ENCODE results near the gene ST3GAL5.

The ST3GAL5 gene

DNA sequence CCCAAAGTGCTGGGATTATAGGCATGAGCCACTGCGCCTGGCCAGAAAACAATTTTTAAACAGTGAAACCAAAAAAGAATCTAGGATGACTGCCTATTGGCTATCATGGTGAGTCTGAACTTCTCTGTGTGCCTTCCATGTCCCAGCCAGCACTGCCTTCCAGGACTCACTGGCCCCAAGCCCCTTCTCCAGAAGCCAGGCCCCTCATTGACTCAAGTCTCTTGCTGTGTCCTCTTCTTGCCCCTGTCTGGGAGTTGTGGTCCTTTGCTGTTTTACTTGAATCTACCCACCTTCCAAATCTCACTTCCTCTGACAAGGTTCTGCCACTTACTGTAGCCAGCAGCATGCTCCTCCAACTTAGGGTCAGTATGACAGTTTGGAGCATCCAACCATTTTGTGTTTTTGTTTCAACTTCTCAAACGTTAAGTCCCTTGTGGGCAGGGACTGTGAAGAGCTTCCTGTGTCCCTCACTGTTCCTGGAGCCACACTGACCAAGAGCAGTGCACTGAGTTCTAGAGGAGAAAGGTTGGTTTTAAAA, 41.7 kb downstream of the ST3GAL5 start:
- no peaks in the 10 kb centered on the region for H3K9me3 ChIP-seq

DNA sequence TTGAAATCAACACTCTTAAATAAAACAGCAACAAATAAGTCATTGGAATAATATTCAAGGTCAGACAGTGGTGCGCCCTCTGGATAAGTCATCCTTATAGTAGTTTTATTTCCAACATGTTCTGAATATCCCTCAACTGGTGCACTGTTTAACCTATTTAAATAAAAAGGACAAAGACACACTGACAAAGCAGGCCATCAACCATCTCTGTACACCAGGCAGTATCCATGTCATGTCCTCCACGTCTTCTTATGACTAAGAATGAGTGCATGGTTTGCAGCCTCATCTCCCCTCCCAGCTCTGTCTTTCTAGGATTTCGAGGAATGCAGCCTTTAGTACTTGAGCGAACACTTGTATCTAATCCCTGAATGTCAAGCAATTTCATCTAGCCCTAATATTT, 42.4 kb downstream of the ST3GAL5 start:
- Histone ChIP-seq H3K9me3 (no peaks in the 10 kb centered on the region), H3K4me1 (no peaks in the 10 kb centered on the region), H3K4me3 (ENCODE audit: low read depth, low read length) (no peak overlapping the region), H3K27me3 (no peaks in the 10 kb centered on the region), H3K36me3 (no peaks in the 10 kb centered on the region)
- TF ChIP-seq, protein P1, sequence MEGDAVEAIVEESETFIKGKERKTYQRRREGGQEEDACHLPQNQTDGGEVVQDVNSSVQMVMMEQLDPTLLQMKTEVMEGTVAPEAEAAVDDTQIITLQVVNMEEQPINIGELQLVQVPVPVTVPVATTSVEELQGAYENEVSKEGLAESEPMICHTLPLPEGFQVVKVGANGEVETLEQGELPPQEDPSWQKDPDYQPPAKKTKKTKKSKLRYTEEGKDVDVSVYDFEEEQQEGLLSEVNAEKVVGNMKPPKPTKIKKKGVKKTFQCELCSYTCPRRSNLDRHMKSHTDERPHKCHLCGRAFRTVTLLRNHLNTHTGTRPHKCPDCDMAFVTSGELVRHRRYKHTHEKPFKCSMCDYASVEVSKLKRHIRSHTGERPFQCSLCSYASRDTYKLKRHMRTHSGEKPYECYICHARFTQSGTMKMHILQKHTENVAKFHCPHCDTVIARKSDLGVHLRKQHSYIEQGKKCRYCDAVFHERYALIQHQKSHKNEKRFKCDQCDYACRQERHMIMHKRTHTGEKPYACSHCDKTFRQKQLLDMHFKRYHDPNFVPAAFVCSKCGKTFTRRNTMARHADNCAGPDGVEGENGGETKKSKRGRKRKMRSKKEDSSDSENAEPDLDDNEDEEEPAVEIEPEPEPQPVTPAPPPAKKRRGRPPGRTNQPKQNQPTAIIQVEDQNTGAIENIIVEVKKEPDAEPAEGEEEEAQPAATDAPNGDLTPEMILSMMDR (IDR thresholded peaks at IDR 0.05; ENCODE audit: low read depth, low read length): no peak
- no peak for DNase-seq

More for the DNA sequence above, 41.7 kb downstream of the ST3GAL5 start:
- Histone ChIP-seq H3K4me3 (ENCODE audit: low read depth, low read length) (no peak overlapping the region), H3K36me3 (no peaks in the 10 kb centered on the region), H3K4me1 (no peaks in the 10 kb centered on the region), H3K27me3 (no peaks in the 10 kb centered on the region)
- no peak for DNase-seq
- TF ChIP-seq, protein P1 (IDR thresholded peaks at IDR 0.05; ENCODE audit: low read depth, low read length): no peak

DNA sequence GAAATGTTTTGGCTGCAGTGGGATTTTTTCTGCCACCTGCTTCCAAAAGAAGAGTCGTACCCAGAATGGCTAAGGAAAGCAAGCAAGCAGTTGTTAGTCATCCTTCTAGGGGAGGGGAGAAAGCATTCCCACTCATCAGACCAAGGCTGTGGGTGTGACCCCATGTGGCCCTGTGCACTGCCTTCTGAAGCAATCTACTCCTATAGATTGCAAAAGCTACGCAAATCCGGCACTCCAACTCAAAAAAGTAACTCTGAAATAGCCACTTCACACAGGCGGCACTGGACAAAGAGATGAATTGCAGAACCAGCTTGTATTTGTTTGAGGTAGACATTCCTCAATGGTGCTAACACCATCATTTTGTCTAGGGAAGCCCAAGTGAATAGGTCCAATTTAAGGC, 44.3 kb downstream of the ST3GAL5 start:
- Histone ChIP-seq H3K4me1 (no peaks in the 10 kb centered on the region), H3K9me3 (no peaks in the 10 kb centered on the region), H3K36me3 (no peaks in the 10 kb centered on the region), H3K4me3 (ENCODE audit: low read depth, low read length) (no peak overlapping the region), H3K27me3 (no peaks in the 10 kb centered on the region)
- no peak for DNase-seq
- TF ChIP-seq, protein P1 (IDR thresholded peaks at IDR 0.05; ENCODE audit: low read depth, low read length): no peak

DNA sequence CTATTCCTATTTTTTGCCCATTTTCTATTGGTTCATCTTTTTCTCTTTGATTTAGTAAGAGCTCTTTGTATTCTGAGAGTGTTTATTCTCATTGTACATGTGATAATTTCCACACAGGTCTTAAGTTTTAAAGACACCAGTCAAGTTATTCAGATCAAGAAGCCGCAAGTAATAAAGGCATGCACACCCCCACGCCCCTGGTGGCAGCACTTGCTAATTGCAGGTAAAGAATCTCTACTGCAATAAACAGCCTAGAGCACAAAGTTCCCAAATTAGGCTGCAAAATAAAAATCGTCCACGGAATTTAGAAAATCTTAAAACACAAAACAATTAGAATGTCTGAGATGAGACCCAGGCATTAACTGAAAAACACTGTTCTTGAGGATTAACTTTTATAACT, 45.2 kb downstream of the ST3GAL5 start:
- no peak overlapping the region for H3K4me3 ChIP-seq (ENCODE audit: low read depth, low read length)
- TF ChIP-seq, protein P1 (IDR thresholded peaks at IDR 0.05; ENCODE audit: low read depth, low read length): peak; percentile 56
- peak; percentile 13 for DNase-seq
- H3K27me3 ChIP-seq: no peaks in the 10 kb centered on the region
- H3K4me1 ChIP-seq: no peaks in the 10 kb centered on the region
- H3K9me3 ChIP-seq: no peaks in the 10 kb centered on the region
- H3K36me3 ChIP-seq: no peaks in the 10 kb centered on the region

DNA sequence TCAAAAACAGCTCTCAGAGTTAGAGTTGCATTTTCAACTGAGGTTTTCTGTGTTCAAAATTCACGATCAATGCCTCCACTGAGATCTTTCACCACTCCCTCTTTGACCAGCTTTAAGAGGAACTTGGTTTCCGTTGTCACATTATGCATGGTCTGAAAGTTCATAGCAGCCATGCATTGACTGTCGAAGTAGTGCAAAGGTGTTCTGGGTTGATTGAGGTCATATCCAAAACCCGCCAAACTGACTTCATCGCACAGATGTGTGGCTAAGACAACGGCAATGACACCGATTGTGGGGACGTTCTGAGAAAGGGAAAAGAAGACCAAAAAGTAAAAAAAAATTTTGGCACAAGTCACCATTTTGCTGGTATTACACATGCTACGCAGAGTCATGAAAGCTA, 48.7 kb downstream of the ST3GAL5 start:
- Histone ChIP-seq H3K4me3 (ENCODE audit: low read depth, low read length) (no peak overlapping the region), H3K27me3 (no peaks in the 10 kb centered on the region), H3K4me1 (no peaks in the 10 kb centered on the region), H3K9me3 (no peaks in the 10 kb centered on the region), H3K36me3 (no peaks in the 10 kb centered on the region)
- DNase-seq: no peak
- TF ChIP-seq, protein P1 (IDR thresholded peaks at IDR 0.05; ENCODE audit: low read depth, low read length): no peak

DNA sequence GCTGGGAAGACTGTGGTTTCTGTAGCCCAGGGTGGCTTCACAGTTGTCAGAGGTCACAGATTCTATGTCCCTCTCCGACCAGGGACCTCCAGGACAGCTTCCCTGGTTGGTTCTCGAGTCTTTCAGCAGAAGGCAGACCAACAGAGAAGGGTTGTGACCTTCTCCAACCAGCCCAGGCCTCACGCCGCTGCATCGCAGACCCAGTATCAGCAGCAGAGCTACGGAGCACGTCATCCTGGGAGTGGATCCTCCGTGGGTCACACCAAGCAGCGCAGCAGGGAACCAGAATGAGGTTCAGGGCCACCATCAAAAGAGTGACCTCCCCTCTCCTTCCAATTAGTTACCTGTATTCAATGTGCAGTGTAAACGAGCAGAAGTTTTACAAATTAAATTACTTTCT, 49.3 kb downstream of the ST3GAL5 start:
- TF ChIP-seq, protein P1 (IDR thresholded peaks at IDR 0.05; ENCODE audit: low read depth, low read length): no peak
- Histone ChIP-seq H3K4me1 (no peaks in the 10 kb centered on the region), H3K36me3 (no peaks in the 10 kb centered on the region), H3K4me3 (ENCODE audit: low read depth, low read length) (no peak overlapping the region), H3K9me3 (no peaks in the 10 kb centered on the region), H3K27me3 (no peaks in the 10 kb centered on the region)
- DNase-seq: no peak

Measured in BE2C (cell line).